ENCODE measurements around the gene NOTCH2. TPM values are rescaled to one million over a fixed set of nuclear protein-coding genes. Genes with fewer than 3 reads are reported as not detected.
A peak's percentile ranks its signal among the peaks of the same experiment; 100 is the strongest.

Gene NOTCH2
- total and polyA plus RNA-seq, 9 of the 15 experiments (the other 6 are each of a cell fraction or from before 2014, with no cell fraction given) = 0.04 to 1.2 (median 0.28) TPM; not detected in 1

DNA sequence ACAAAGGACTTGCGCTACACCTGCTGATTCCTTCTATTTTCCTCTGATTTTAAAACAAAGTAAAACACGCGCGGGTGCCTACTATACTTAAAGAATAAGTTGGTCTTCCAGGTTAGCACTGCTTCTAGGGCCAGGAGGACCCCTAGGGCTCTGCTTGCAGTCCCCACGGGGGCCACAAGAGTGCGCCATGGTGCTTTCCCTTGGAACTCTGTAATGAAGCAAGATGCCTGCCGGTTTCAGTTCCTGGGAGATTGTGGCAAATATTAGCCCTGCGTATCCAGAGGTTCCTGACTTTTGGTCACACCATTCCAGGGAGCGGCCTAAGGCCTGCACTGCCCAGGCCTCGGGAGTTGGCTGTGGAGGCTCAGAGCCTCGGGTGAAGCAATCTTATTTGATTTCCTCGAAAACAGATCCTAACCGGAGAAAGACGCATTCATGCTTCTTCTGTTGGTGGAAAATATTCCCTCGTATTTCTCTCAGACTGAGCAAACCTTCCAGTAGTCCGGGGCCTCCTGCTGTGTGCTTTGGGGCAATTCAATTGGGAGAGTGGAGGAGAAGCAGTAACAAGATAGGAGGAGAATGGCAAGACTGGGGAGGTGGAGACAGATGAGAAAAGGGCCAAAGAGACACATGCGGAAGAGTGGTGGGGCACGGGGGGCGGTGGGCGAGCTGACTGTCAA lies 198.4 kb downstream of the NOTCH2 start (continued):
- TF ChIP-seq ELF2 (CRISPR knock-in tag; IDR thresholded peaks at IDR 0.05) (no peak), SMARCE1 (IDR thresholded peaks at IDR 0.05) (no peak), NRF1 (conservative IDR thresholded peaks at IDR 0.05 in 1 of 2, IDR thresholded peaks at IDR 0.05 in 1 of 2) (no peak), POU5F1 (IDR thresholded peaks at IDR 0.05; ENCODE audit: borderline replicate concordance, low read depth, low read length, partially characterized antibody) (no peak), ZNF253 (CRISPR knock-in tag; conservative IDR thresholded peaks at IDR 0.05) (no peak), NR2C1 (IDR thresholded peaks at IDR 0.05) (no peak), NR2C1 (tag; IDR thresholded peaks at IDR 0.05) (no peak), NR3C1 (CRISPR knock-in tag; IDR thresholded peaks at IDR 0.05) (no peak), HNRNPLL (IDR thresholded peaks at IDR 0.05; ENCODE audit: low read depth, low read length, poor library complexity, severe bottlenecking) (no peak), ZNF764 (CRISPR knock-in tag; IDR thresholded peaks at IDR 0.05; ENCODE audit: low read depth) (no peak), RBM15 (IDR thresholded peaks at IDR 0.05; ENCODE audit: insufficient read depth, low read length) (no peak), FOXA3 (CRISPR knock-in tag; conservative IDR thresholded peaks at IDR 0.05 in 1 of 2, IDR thresholded peaks at IDR 0.05 in 1 of 2) (no peak), TBL1XR1 (IDR thresholded peaks at IDR 0.05; ENCODE audit: low read length in 2 of 2) (0 out of 4 replicates have a peak, but pooled peaks of 1 of the 2 experiments have one; percentile 15), FUS (optimal IDR thresholded peaks at IDR 0.05; ENCODE audit: low read depth, low read length) (no peak), NR1H2 (CRISPR knock-in tag; IDR thresholded peaks at IDR 0.05) (no peak), EWSR1 (IDR thresholded peaks at IDR 0.05; ENCODE audit: borderline replicate concordance, low read depth, partially characterized antibody) (no peak), KAT7 (CRISPR knock-in tag; IDR thresholded peaks at IDR 0.05; ENCODE audit: borderline replicate concordance) (no peak), FOXP1 (CRISPR knock-in tag; IDR thresholded peaks at IDR 0.05) (no peak), SMARCB1 (IDR thresholded peaks at IDR 0.05; ENCODE audit: insufficient read length, low read depth) (no peak), ZNF347 (CRISPR knock-in tag; IDR thresholded peaks at IDR 0.05; ENCODE audit: low read depth) (no peak)
- TF ChIP-seq, protein P1, sequence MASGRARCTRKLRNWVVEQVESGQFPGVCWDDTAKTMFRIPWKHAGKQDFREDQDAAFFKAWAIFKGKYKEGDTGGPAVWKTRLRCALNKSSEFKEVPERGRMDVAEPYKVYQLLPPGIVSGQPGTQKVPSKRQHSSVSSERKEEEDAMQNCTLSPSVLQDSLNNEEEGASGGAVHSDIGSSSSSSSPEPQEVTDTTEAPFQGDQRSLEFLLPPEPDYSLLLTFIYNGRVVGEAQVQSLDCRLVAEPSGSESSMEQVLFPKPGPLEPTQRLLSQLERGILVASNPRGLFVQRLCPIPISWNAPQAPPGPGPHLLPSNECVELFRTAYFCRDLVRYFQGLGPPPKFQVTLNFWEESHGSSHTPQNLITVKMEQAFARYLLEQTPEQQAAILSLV (tag; IDR thresholded peaks at IDR 0.05) = 0 out of 2 replicates have a peak, but pooled peaks have one; percentile 39
- TF ChIP-seq, protein P2, sequence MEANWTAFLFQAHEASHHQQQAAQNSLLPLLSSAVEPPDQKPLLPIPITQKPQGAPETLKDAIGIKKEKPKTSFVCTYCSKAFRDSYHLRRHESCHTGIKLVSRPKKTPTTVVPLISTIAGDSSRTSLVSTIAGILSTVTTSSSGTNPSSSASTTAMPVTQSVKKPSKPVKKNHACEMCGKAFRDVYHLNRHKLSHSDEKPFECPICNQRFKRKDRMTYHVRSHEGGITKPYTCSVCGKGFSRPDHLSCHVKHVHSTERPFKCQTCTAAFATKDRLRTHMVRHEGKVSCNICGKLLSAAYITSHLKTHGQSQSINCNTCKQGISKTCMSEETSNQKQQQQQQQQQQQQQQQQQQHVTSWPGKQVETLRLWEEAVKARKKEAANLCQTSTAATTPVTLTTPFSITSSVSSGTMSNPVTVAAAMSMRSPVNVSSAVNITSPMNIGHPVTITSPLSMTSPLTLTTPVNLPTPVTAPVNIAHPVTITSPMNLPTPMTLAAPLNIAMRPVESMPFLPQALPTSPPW (CRISPR knock-in tag; IDR thresholded peaks at IDR 0.05) = no peak
- TF ChIP-seq, protein P3, sequence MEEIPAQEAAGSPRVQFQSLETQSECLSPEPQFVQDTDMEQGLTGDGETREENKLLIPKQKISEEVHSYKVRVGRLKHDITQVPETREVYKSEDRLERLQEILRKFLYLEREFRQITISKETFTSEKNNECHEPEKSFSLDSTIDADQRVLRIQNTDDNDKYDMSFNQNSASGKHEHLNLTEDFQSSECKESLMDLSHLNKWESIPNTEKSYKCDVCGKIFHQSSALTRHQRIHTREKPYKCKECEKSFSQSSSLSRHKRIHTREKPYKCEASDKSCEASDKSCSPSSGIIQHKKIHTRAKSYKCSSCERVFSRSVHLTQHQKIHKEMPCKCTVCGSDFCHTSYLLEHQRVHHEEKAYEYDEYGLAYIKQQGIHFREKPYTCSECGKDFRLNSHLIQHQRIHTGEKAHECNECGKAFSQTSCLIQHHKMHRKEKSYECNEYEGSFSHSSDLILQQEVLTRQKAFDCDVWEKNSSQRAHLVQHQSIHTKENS (CRISPR knock-in tag; IDR thresholded peaks at IDR 0.05) = no peak

Data from K562 (cell line).